ENCODE data around the gene GAREM1.
"Not testable (repeated sequence)": the region's sequence is repeated elsewhere in the genome, so short reads cannot be mapped to it uniquely, and the experiment has no call there.

GAREM1 gene

DNA sequence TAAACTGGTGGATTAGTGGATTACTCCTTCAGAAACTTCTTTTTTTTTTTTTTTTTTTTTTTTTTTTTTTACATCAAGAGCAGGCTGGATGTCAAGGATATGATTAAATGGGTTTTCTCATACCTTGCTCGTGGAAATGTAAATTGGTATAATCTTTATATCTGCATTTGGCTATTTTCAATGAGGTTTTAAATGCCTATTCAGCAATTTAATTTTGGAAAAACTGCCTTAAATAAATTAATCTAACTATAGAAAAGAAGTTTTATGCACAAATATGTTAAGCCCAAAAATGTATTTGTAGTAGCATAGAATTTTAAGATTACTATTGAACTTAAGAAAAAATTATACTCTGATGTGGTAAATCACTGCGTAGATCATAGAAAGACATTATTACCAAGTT lies 11.4 kb upstream of the GAREM1 start:
- TF ChIP-seq, protein P1, sequence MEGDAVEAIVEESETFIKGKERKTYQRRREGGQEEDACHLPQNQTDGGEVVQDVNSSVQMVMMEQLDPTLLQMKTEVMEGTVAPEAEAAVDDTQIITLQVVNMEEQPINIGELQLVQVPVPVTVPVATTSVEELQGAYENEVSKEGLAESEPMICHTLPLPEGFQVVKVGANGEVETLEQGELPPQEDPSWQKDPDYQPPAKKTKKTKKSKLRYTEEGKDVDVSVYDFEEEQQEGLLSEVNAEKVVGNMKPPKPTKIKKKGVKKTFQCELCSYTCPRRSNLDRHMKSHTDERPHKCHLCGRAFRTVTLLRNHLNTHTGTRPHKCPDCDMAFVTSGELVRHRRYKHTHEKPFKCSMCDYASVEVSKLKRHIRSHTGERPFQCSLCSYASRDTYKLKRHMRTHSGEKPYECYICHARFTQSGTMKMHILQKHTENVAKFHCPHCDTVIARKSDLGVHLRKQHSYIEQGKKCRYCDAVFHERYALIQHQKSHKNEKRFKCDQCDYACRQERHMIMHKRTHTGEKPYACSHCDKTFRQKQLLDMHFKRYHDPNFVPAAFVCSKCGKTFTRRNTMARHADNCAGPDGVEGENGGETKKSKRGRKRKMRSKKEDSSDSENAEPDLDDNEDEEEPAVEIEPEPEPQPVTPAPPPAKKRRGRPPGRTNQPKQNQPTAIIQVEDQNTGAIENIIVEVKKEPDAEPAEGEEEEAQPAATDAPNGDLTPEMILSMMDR (IDR thresholded peaks at IDR 0.05; ENCODE audit: low read length, missing control alignments): no peak
- H3K4me3 ChIP-seq (replicated peaks; ENCODE audit: low read depth, low read length): no peak overlapping the region
- no peak for DNase-seq (ENCODE audit: low read depth)

DNA sequence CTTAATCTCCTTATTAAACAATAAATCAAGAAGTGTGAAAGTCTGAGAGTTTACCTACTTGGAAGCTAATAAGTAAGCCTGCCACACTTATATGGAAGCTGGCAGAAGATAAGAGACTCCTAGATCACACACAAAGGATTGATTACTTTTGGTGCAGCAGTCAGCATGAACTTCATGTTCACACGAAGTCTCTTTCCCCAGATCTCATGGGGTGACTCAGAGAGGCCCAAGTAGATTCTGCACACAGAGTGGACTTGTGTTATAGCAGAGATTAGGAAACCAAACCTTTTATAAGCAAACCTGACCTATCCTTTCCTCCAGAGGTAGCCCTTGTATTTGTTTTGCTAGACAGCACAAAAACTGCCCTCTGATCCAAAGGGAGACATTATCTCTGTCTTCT lies 9.9 kb upstream of the GAREM1 start:
- TF ChIP-seq, protein P1 (IDR thresholded peaks at IDR 0.05; ENCODE audit: low read length, missing control alignments): no peak
- no peak for DNase-seq (ENCODE audit: low read depth)

DNA sequence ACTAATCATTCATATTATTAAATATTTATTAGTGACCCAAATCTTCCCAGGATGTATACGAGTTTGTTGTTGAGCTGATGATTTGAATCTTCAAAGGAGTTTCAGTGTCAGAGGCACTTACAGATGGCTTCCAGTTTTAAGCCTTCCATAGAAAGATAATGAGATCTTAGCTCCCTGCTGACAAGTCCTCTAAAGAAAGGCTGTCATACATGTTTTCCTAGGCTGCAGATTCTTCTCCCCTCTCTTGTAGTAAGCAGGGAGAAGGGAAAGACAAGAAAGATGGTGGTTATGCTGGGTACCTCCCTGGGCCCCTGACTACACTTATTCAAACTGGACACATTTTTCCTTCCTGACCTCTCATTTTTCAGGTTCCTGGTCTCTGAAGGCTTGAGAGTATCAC lies 8.1 kb upstream of the GAREM1 start:
- TF ChIP-seq, protein P1 (IDR thresholded peaks at IDR 0.05; ENCODE audit: low read length, missing control alignments): no peak
- no peak overlapping the region for H3K4me3 ChIP-seq (replicated peaks; ENCODE audit: low read depth, low read length)
- DNase-seq (ENCODE audit: low read depth): no peak

More for the DNA sequence above, 9.9 kb upstream of the GAREM1 start:
- no peak overlapping the region for H3K4me3 ChIP-seq (replicated peaks; ENCODE audit: low read depth, low read length)

- TF ChIP-seq, protein P1 (IDR thresholded peaks at IDR 0.05; ENCODE audit: low read length, missing control alignments): no peak
- no peak for DNase-seq (ENCODE audit: low read depth)
- no peak overlapping the region for H3K4me3 ChIP-seq (replicated peaks; ENCODE audit: low read depth, low read length)
Observed at GRCh38 chr18:32478317-32478716, 7.6 kb upstream of the GAREM1 start.

DNA sequence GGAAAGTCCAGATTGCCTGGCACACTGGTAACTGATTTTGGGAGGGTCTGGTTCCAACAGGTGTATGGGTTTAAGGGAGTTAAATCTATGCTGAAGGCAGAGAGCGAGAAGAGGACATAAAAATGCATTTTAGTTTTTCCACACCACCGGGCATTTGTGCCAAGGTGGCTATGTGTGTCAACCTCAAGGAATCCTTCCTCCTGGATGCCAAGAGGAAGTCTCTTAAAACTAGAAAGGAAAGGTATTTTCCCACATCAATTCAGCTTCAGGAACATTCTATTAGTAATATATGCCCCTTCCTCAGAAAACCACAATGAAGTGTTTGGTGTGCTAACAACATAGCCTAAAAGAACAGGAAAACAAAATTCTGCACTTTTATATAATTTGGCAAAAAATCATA lies 5.4 kb upstream of the GAREM1 start:
- TF ChIP-seq, protein P1 (IDR thresholded peaks at IDR 0.05; ENCODE audit: low read length, missing control alignments): no peak
- DNase-seq (ENCODE audit: low read depth): no peak
- no peak overlapping the region for H3K4me3 ChIP-seq (replicated peaks; ENCODE audit: low read depth, low read length)

DNA sequence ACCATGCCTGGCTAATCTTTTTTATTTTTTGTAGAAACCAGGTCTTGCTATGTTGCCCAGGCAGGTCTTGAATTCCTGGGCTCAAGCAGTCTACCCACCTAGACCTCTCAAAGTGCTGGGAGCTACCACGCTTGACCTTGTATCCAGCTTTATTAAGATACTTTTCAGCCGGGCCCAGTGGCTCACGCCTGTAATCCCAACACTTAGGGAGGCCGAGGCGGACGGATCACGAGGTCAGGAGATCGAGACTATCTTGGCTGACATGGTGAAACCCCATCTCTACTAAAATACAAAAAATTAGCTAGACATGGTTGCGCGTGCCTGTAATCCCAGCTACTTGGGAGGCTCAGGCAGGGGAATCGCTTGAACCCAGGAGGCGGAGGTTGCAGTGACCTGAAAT lies 4.4 kb upstream of the GAREM1 start:
- H3K4me3 ChIP-seq (replicated peaks; ENCODE audit: low read depth, low read length); DNase-seq (ENCODE audit: low read depth): not testable (repeated sequence)

DNA sequence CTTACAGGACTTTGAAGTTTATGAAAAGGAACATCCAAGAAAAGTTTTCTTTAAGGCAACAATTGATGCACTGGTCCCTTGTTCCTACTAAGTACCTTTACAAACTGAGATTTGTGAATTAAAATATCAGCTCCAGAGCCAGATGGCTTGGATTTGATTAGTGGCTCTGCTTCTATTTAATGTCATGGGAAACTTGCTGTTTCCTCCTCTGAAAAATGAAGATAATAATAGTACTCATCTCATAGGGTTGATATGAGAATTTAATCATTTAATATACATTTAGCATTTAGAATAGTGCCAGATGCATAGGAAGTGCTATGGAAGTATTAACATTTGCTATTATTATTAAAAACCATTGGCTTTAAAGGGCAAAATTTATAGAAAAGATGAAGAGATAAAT lies 2.6 kb upstream of the GAREM1 start:
- H3K4me3 ChIP-seq (replicated peaks; ENCODE audit: low read depth, low read length): no peak overlapping the region
- DNase-seq (ENCODE audit: low read depth): no peak
- TF ChIP-seq, protein P1 (IDR thresholded peaks at IDR 0.05; ENCODE audit: low read length, missing control alignments): no peak

DNA sequence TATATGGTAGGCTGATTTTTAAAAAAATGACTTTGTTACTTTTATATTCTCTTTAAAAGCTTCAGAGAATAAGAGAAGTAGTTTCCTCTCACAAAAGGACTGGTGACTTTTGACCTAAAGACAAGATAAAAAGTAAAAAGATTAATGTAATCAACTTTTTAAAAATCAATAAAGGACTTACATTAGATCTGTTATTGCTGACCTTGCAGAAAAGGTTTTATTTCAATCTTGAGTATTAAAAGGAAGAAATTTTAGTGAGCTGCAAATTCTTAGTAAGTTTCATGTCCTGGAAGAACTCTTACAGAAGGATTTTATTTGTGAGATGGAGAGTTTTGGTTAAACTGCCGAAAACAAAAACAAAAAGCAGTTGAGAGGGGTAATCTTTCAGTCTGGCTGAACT lies 2.2 kb upstream of the GAREM1 start:
- DNase-seq (ENCODE audit: low read depth): no peak
- no peak overlapping the region for H3K4me3 ChIP-seq (replicated peaks; ENCODE audit: low read depth, low read length)
- TF ChIP-seq, protein P1 (IDR thresholded peaks at IDR 0.05; ENCODE audit: low read length, missing control alignments): no peak
